ENCODE data around the gene C19orf85.
"Not testable (repeated sequence)": the region's sequence is repeated elsewhere in the genome, so short reads cannot be mapped to it uniquely, and the experiment has no call there.

C19orf85 gene

GRCh38 chr19:55440411-55441105 is 24.0 kb downstream of the C19orf85 start:
- DNase-seq (ENCODE audit: low read depth): no peak

GRCh38 chr19:55439052-55439451 is 25.5 kb downstream of the C19orf85 start:
- no peak for DNase-seq (ENCODE audit: low read depth)

- DNase-seq (ENCODE audit: low read depth): no peak
Observed at GRCh38 chr19:55437410-55437809, 27.1 kb downstream of the C19orf85 start.

GRCh38 chr19:55436847-55437246 is 27.7 kb downstream of the C19orf85 start:
- DNase-seq (ENCODE audit: low read depth): no peak

- DNase-seq (ENCODE audit: low read depth): no peak
Observed at GRCh38 chr19:55435020-55435419, 29.5 kb downstream of the C19orf85 start.

GRCh38 chr19:55434356-55434919 is 30.1 kb downstream of the C19orf85 start:
- no peak for DNase-seq (ENCODE audit: low read depth)

- no peak for DNase-seq (ENCODE audit: low read depth)
Observed at GRCh38 chr19:55433292-55433691, 31.3 kb downstream of the C19orf85 start.

- no peak for DNase-seq (ENCODE audit: low read depth)
Observed at GRCh38 chr19:55432241-55432959, 32.2 kb downstream of the C19orf85 start.

- no peak for DNase-seq (ENCODE audit: low read depth)
Observed at GRCh38 chr19:55431183-55431582, 33.4 kb downstream of the C19orf85 start.

GRCh38 chr19:55426042-55426441 is 38.5 kb downstream of the C19orf85 start:
- DNase-seq (ENCODE audit: low read depth): no peak

- no peak for DNase-seq (ENCODE audit: low read depth)
Observed at GRCh38 chr19:55424518-55424917, 40.0 kb downstream of the C19orf85 start.

GRCh38 chr19:55423225-55424005 is 41.1 kb downstream of the C19orf85 start:
- DNase-seq (ENCODE audit: low read depth): no peak

GRCh38 chr19:55421281-55421680 is 43.3 kb downstream of the C19orf85 start:
- not testable (repeated sequence) for DNase-seq (ENCODE audit: low read depth)

- DNase-seq (ENCODE audit: low read depth): no peak
Observed at GRCh38 chr19:55419624-55420236, 44.8 kb downstream of the C19orf85 start.

- no peak for DNase-seq (ENCODE audit: low read depth)
Observed at GRCh38 chr19:55419103-55419502, 45.4 kb downstream of the C19orf85 start.

- DNase-seq (ENCODE audit: low read depth): no peak
Observed at GRCh38 chr19:55418185-55418584, 46.4 kb downstream of the C19orf85 start.

All from stimulated activated CD8-positive, alpha-beta memory T cell treated with anti-CD3 and anti-CD28 coated beads, Interleukin-7, amount 100 ng/mL, for 24 hours (primary cell).